Karpas-422 (cell line): Measurements from ENCODE around the gene TDRD3. TPM values are rescaled to one million over a fixed set of nuclear protein-coding genes. Genes with fewer than 3 reads are reported as not detected.

Source experiments
- DNase-seq: peaks from one replicate; pipeline ENCODE4 v3.0.0-alpha.2; 2015
- H2AFZ ChIP-seq: fragments of 200-600 bp; sonication (generic); 2 replicates; pipeline ENCODE4 v1.6.1; 2014; ENCODE audit warnings: antibody characterized with exemption, low read length, mixed read lengths
- H3K27ac ChIP-seq: fragments of 200-600 bp; sonication (generic); 2 replicates; pipeline ENCODE4 v1.5.1; 2014; ENCODE audit warnings: mild to moderate bottlenecking, low read length, moderate library complexity
- H3K27me3 ChIP-seq: fragments of 200-600 bp; sonication (generic); 2 replicates; pipeline ENCODE4 v1.6.1; 2014; ENCODE audit warnings: low read length, mixed read lengths
- H3K36me3 ChIP-seq: fragments of 200-600 bp; sonication (generic); 2 replicates; pipeline ENCODE4 v1.6.1; 2014; ENCODE audit warnings: low read length, mixed read lengths; ENCODE audit not compliant: insufficient read depth
- H3K4me1 ChIP-seq: fragments of 200-600 bp; sonication (generic); 2 replicates; pipeline ENCODE4 v1.6.1; 2014; ENCODE audit warnings: mild to moderate bottlenecking, low read length, mixed read lengths
- H3K4me2 ChIP-seq: fragments of 200-600 bp; sonication (generic); 2 replicates; pipeline ENCODE4 v1.6.1; 2014; ENCODE audit warnings: low read length, low read depth, mild to moderate bottlenecking; ENCODE audit not compliant: poor library complexity, severe bottlenecking
- H3K4me3 ChIP-seq: fragments of 200-600 bp; sonication (generic); 2 replicates; pipeline ENCODE4 v1.5.1; 2014; ENCODE audit warnings: mild to moderate bottlenecking, antibody characterized with exemption, low read length, mixed read lengths
- H3K79me2 ChIP-seq: fragments of 200-600 bp; sonication (generic); 2 replicates; pipeline ENCODE4 v1.6.1; 2014; ENCODE audit warnings: mild to moderate bottlenecking, low read length, mixed read lengths
- H3K9ac ChIP-seq: fragments of 200-600 bp; sonication (generic); 2 replicates; pipeline ENCODE4 v1.6.0; 2014; ENCODE audit warnings: low read length
- H3K9me2 ChIP-seq: fragments of 200-600 bp; sonication (generic), shearing (Covaris generic); replicated peaks from 2 replicates; pipeline ENCODE4 v1.6.0; 2014; ENCODE audit warnings: mild to moderate bottlenecking, low read length, moderate library complexity; ENCODE audit not compliant: insufficient read depth
- H3K9me3 ChIP-seq: fragments of 300-700, 200-600 bp; sonication (generic); 2 replicates; pipeline ENCODE4 v1.6.1; 2014; ENCODE audit warnings: low read length, mixed read lengths
- H4K20me1 ChIP-seq: fragments of 200-600 bp; sonication (generic); 2 replicates; pipeline ENCODE4 v1.6.1; 2014; ENCODE audit warnings: mild to moderate bottlenecking, antibody characterized with exemption, low read length, low read depth; ENCODE audit not compliant: insufficient read depth
- total RNA-seq: library from RNA; depleted of rRNA; stranded (reverse); fragments of >200 nt; shearing (Covaris generic); gene quantifications from 2 replicates; pipeline ENCODE4 v1.2.3, GENCODE V29; 2014; ENCODE audit warnings: low replicate concordance

The TDRD3 gene
- total RNA-seq, 1 experiment from 2014 or later = 7.8 TPM

- H3K36me3 ChIP-seq = peaks cover 5% of the 10 kb centered on the region; the same call in 1 of the 2 replicates
- DNase-seq = no peak
- H3K4me2 ChIP-seq = no peak overlapping the region
- H3K79me2 ChIP-seq = no peaks in the 10 kb centered on the region
- H3K9ac ChIP-seq = no peak overlapping the region
- peaks cover 3% of the 10 kb centered on the region; the same call in 1 of the 2 replicates for H3K9me3 ChIP-seq
- no peak overlapping the region for H2AFZ ChIP-seq
- H3K27ac ChIP-seq = no peak overlapping the region
- no peaks in the 10 kb centered on the region for H3K27me3 ChIP-seq
- H3K4me3 ChIP-seq = no peak overlapping the region
- H3K9me2 ChIP-seq = no peaks in the 10 kb centered on the region
- no peaks in the 10 kb centered on the region for H4K20me1 ChIP-seq
- no peaks in the 10 kb centered on the region for H3K4me1 ChIP-seq
Measured at GRCh38 chr13:60491531-60491930, 94.5 kb downstream of the TDRD3 start.

- Histone ChIP-seq H4K20me1 (no peaks in the 10 kb centered on the region), H3K36me3 (peaks cover 5% of the 10 kb centered on the region; the same call in 1 of the 2 replicates), H3K79me2 (no peaks in the 10 kb centered on the region), H3K9ac (no peak overlapping the region), H3K27ac (no peak overlapping the region), H2AFZ (no peak overlapping the region), H3K4me2 (no peak overlapping the region), H3K9me2 (no peaks in the 10 kb centered on the region), H3K9me3 (peaks cover 3% of the 10 kb centered on the region; the same call in 1 of the 2 replicates), H3K4me3 (no peak overlapping the region), H3K4me1 (no peaks in the 10 kb centered on the region), H3K27me3 (no peaks in the 10 kb centered on the region)
- no peak for DNase-seq
Measured at GRCh38 chr13:60492187-60492586, 95.2 kb downstream of the TDRD3 start.

- no peak overlapping the region for H3K9ac ChIP-seq
- H3K9me2 ChIP-seq = no peaks in the 10 kb centered on the region
Measured at GRCh38 chr13:60494296-60494695, 97.3 kb downstream of the TDRD3 start.

GRCh38 chr13:60501236-60501635 lies 104.2 kb downstream of the TDRD3 start:
- Histone ChIP-seq H3K27me3 (no peaks in the 10 kb centered on the region), H3K4me2 (no peak overlapping the region), H3K36me3 (peaks cover 7% of the 10 kb centered on the region; the same call in 1 of the 2 replicates), H3K4me1 (no peaks in the 10 kb centered on the region), H2AFZ (no peak overlapping the region), H3K9me2 (no peaks in the 10 kb centered on the region), H3K79me2 (no peaks in the 10 kb centered on the region), H3K9me3 (peaks cover 16% of the 10 kb centered on the region), H3K4me3 (no peak overlapping the region), H3K27ac (no peak overlapping the region), H4K20me1 (no peaks in the 10 kb centered on the region), H3K9ac (no peak overlapping the region)
- DNase-seq = no peak

More at GRCh38 chr13:60494296-60494695, 97.3 kb downstream of the TDRD3 start:
- peaks cover 5% of the 10 kb centered on the region; the same call in 1 of the 2 replicates for H3K36me3 ChIP-seq
- no peaks in the 10 kb centered on the region for H3K79me2 ChIP-seq
- H4K20me1 ChIP-seq = no peaks in the 10 kb centered on the region
- H3K4me3 ChIP-seq = no peak overlapping the region
- no peak overlapping the region for H2AFZ ChIP-seq
- no peaks in the 10 kb centered on the region for H3K27me3 ChIP-seq
- H3K4me1 ChIP-seq = no peaks in the 10 kb centered on the region
- no peak overlapping the region for H3K27ac ChIP-seq
- H3K9me3 ChIP-seq = no peaks in the 10 kb centered on the region
- no peak for DNase-seq
- H3K4me2 ChIP-seq = no peak overlapping the region

- DNase-seq = no peak
- Histone ChIP-seq H3K4me1 (no peaks in the 10 kb centered on the region), H3K4me3 (no peak overlapping the region), H3K9me3 (no peaks in the 10 kb centered on the region), H3K79me2 (no peaks in the 10 kb centered on the region), H3K27ac (no peak overlapping the region), H3K27me3 (no peaks in the 10 kb centered on the region), H3K4me2 (no peak overlapping the region), H3K36me3 (no peaks in the 10 kb centered on the region), H3K9ac (no peak overlapping the region), H2AFZ (no peak overlapping the region), H3K9me2 (no peaks in the 10 kb centered on the region), H4K20me1 (no peaks in the 10 kb centered on the region)
Measured at GRCh38 chr13:60509601-60510386, 112.8 kb downstream of the TDRD3 start.

- no peaks in the 10 kb centered on the region for H3K79me2 ChIP-seq
- H3K9me2 ChIP-seq = no peaks in the 10 kb centered on the region
- no peaks in the 10 kb centered on the region for H3K9me3 ChIP-seq
- H2AFZ ChIP-seq = no peak overlapping the region
- no peak overlapping the region for H3K27ac ChIP-seq
- no peak overlapping the region for H3K9ac ChIP-seq
- DNase-seq = no peak
- H4K20me1 ChIP-seq = no peaks in the 10 kb centered on the region
- no peaks in the 10 kb centered on the region for H3K36me3 ChIP-seq
- H3K4me2 ChIP-seq = no peak overlapping the region
- no peak overlapping the region for H3K4me3 ChIP-seq
- no peaks in the 10 kb centered on the region for H3K4me1 ChIP-seq
- H3K27me3 ChIP-seq = no peaks in the 10 kb centered on the region
Measured at GRCh38 chr13:60511637-60512036, 114.6 kb downstream of the TDRD3 start.

- H2AFZ ChIP-seq = no peak overlapping the region
- no peak overlapping the region for H3K27ac ChIP-seq
- H3K4me2 ChIP-seq = no peak overlapping the region
- H3K79me2 ChIP-seq = no peaks in the 10 kb centered on the region
- no peak overlapping the region for H3K4me3 ChIP-seq
- no peaks in the 10 kb centered on the region for H3K36me3 ChIP-seq
- no peaks in the 10 kb centered on the region for H3K27me3 ChIP-seq
- DNase-seq = no peak
- no peaks in the 10 kb centered on the region for H3K9me2 ChIP-seq
- no peak overlapping the region for H3K9ac ChIP-seq
- no peaks in the 10 kb centered on the region for H3K9me3 ChIP-seq
- no peaks in the 10 kb centered on the region for H3K4me1 ChIP-seq
- no peaks in the 10 kb centered on the region for H4K20me1 ChIP-seq
Measured at GRCh38 chr13:60514891-60515290, 117.9 kb downstream of the TDRD3 start.

GRCh38 chr13:60519496-60519895 lies 122.5 kb downstream of the TDRD3 start:
- peaks cover 4% of the 10 kb centered on the region; the same call in 1 of the 2 replicates for H3K4me1 ChIP-seq
- H3K9me3 ChIP-seq = no peaks in the 10 kb centered on the region
- no peaks in the 10 kb centered on the region for H3K36me3 ChIP-seq
- no peaks in the 10 kb centered on the region for H3K27me3 ChIP-seq
- H3K4me2 ChIP-seq = no peak overlapping the region
- H3K79me2 ChIP-seq = no peaks in the 10 kb centered on the region
- no peaks in the 10 kb centered on the region for H3K9me2 ChIP-seq
- no peak for DNase-seq
- no peak overlapping the region for H3K9ac ChIP-seq
- no peaks in the 10 kb centered on the region for H4K20me1 ChIP-seq
- H3K4me3 ChIP-seq = no peak overlapping the region
- no peak overlapping the region for H2AFZ ChIP-seq
- H3K27ac ChIP-seq = no peak overlapping the region
